Sigmoid colon (tissue), 4 donors: ENCODE data around the gene NHSL2.

Experiments
- CTCF ChIP-seq, 4 experiments: fragments of 450-650 bp in 3 of 4; fragments of 200-600 bp in 1 of 4; IDR thresholded peaks; one replicate each; pipeline ENCODE4 v1.5.1; 2016 to 2019; ENCODE audit warnings: antibody characterized with exemption in 4 of 4, mild to moderate bottlenecking in 3 of 4, moderate library complexity in 2 of 4
- EP300 ChIP-seq, 4 donors: sonication (generic); formaldehyde crosslinking; IDR thresholded peaks; one replicate each; pipeline ENCODE4 v1.6.1; 2017; ENCODE audit warnings: antibody characterized with exemption in 4 of 4
- POLR2AphosphoS5 ChIP-seq, 4 donors: sonication (generic); formaldehyde crosslinking; IDR thresholded peaks; one replicate each; pipeline ENCODE4 v1.6.1; 2017; ENCODE audit warnings: antibody characterized with exemption in 4 of 4

DNA sequence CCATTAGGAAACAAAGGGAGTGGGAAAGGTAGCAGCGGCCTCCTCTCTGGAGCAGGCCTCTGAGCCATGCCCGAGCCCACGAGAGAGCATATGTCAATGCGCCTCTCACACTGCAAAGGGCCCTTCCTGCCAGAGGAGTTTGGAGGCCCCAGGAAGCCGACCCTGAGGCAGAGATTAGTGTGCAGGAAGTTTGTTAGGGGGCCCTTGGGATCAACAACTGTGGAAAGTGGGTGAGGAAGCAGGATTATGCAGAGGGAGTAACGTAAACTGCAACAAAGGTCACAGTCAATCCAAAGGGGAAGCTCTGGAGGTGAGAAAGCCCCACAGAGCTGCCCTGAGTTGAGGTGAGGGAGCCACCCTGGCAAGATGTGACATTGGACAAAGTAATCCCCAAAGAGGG, 203.7 kb downstream of the NHSL2 start:
- TF ChIP-seq EP300 (IDR thresholded peaks at IDR 0.05) = no peak
- TF ChIP-seq CTCF (IDR thresholded peaks at IDR 0.05) = no peak
- no peak for TF ChIP-seq POLR2AphosphoS5 (IDR thresholded peaks at IDR 0.05)
